ENCODE measurements around the gene FUCA2. TPM values are rescaled to one million over a fixed set of nuclear protein-coding genes. Genes with fewer than 3 reads are reported as not detected.

Gene FUCA2, protein sequence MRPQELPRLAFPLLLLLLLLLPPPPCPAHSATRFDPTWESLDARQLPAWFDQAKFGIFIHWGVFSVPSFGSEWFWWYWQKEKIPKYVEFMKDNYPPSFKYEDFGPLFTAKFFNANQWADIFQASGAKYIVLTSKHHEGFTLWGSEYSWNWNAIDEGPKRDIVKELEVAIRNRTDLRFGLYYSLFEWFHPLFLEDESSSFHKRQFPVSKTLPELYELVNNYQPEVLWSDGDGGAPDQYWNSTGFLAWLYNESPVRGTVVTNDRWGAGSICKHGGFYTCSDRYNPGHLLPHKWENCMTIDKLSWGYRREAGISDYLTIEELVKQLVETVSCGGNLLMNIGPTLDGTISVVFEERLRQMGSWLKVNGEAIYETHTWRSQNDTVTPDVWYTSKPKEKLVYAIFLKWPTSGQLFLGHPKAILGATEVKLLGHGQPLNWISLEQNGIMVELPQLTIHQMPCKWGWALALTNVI
- 33.6 and 44.4 TPM in 2 replicates for total RNA-seq

DNA sequence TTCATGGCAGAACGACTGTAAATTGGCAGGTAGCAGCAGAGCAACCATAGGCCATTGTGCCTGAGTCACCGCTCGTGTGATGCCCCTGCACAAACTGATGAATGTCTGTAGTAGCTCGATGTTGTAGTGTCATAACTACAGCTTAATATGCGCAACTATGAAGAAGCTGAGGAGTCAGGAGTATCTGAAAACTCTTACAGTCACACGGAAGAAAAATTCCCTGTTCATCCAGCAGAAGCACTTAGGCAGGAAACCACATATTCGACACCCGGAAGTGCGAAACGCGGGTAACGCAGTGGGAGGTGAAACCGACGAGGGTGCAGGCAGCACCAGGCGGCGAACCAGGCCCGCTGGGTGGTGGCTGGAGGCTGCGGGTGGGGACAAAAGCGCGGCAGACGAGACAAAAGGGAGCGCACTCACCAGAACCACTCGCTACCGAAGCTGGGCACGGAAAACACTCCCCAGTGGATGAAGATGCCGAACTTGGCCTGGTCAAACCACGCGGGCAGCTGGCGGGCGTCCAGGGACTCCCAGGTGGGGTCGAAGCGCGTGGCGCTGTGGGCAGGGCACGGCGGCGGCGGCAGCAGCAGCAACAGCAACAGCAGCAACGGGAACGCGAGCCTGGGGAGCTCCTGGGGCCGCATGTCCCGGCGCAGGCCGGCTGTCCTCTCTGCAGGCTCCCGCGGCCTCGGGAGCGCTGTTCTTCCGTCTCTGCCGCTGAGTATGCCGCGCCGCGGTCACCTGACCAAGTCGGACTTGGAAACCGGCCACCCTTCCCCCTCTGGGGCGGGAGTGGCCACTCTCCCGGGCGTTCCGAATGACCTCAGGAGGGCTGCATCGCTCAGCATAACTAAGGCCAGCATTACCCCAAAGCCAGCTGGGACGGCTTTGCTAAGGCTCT, at the start of gene FUCA2:
TSS of gene FUCA2 (minus strand) at position 730 of the 901 bp plus-strand sequence. CDS start at position 644, 86 bp downstream.

DNA sequence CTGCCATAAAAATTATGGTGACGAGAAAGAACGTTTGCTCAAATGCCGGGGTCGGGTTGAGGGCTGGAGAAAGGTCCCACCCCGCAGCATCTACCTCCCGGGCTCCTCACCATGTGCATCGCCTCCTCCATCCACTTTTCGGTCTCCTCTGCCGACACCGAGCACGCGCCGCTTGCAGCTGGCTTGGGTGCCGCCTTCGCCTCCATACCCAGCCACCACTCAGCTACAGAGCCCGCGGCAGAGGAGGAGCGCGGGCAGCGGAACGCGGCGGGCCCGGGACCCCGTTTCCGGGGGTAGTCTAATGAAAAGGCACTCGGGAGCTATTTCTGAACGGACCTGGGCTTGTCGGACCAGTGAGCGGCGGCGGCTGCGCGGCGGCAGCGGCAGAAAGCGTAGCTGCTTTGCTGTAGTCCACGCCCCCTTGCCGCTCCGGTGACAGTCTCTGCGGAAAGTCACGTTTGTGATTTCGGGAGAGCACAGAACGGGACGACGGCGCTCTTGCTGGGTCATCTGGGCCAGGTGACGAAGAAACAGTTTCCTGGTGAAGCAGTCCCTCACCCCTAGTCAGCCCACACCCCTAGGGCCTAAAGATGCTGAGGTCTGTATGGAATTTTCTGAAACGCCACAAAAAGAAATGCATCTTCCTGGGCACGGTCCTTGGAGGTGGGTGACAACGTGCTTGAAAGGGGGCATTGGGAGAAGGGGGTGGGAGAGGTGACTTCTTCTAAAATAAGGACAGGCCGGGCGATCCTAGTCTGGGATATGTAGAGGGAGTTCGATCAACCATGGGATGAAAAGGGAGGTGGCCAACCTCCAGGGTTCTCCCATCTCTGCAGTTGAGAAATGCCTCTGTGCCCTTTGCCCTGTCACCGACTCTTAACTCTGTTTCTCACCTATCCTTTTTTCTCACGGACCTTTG, 60.8 kb downstream of the FUCA2 start, which contains the start of the genes ADAT2 and PEX3:
TSS of gene ADAT2 (minus strand) at position 243 of the 919 bp plus-strand sequence. CDS start at position 206, 37 bp downstream.
TSS of gene PEX3 (plus strand) at position 353 of the 919 bp plus-strand sequence. CDS start at position 591, 238 bp downstream.

Small RNA genes lying within 50 kb of the gene (small RNA-seq; reads per million reads assigned to genes)
- 0.56 reads per million, percentile 35 among the genes with 10 or more reads in this experiment for gene RNA5SP221

Other genes with a start within 250 kb of the FUCA2 start
- gene ADAT2, start 61.0 kb downstream of the FUCA2 start, total RNA-seq = 5.2 and 5.5 TPM in 2 replicates
- 14.0 and 15.9 TPM in 2 replicates for gene PEX3, start 60.9 kb downstream of the FUCA2 start, total RNA-seq
- gene PHACTR2, start 166.2 kb upstream of the FUCA2 start, total RNA-seq = 243 and 313 TPM in 2 replicates

All from vein endothelial cell (primary cell).